MM.1S (cell line): ENCODE measurements around the gene ANTXR1.

Source experiments
- DNase-seq: peaks from one replicate; pipeline ENCODE4 v3.0.0-alpha.2; 2015
- H2AFZ ChIP-seq: fragments of 300-600 bp; sonication (generic); 2 replicates; pipeline ENCODE4 v1.6.0; 2016; ENCODE audit warnings: antibody characterized with exemption, low read length
- H3F3A ChIP-seq: fragments of 300-600 bp; sonication (generic); 2 replicates; pipeline ENCODE4 v1.6.1; 2016; ENCODE audit warnings: mild to moderate bottlenecking, antibody characterized with exemption, low read length, moderate library complexity, mixed read lengths; ENCODE audit not compliant: insufficient read depth
- H3K27ac ChIP-seq: fragments of 300-600 bp; sonication (generic); 2 replicates; pipeline ENCODE4 v1.5.1; 2016; ENCODE audit warnings: mild to moderate bottlenecking, low read length
- H3K27me3 ChIP-seq: fragments of 300-600 bp; sonication (generic); replicated peaks from 2 replicates; pipeline ENCODE4 v1.6.0; 2016; ENCODE audit warnings: low read length; ENCODE audit not compliant: insufficient read depth
- H3K36me3 ChIP-seq: fragments of 300-600 bp; sonication (generic); replicated peaks from 2 replicates; pipeline ENCODE4 v1.6.1; 2016; ENCODE audit warnings: mild to moderate bottlenecking, low read length, mixed read lengths; ENCODE audit not compliant: insufficient read depth
- H3K4me1 ChIP-seq: fragments of 300-600 bp; sonication (generic); 2 replicates; pipeline ENCODE4 v1.6.1; 2016; ENCODE audit warnings: low read length, mixed read lengths
- H3K4me2 ChIP-seq: fragments of 300-600 bp; sonication (generic); 2 replicates; pipeline ENCODE4 v1.6.0; 2016; ENCODE audit warnings: low read depth, low read length
- H3K4me3 ChIP-seq: fragments of 300-600 bp; sonication (generic); 2 replicates; pipeline ENCODE4 v1.5.1; 2016; ENCODE audit warnings: low read length, mixed read lengths
- H3K79me2 ChIP-seq: fragments of 300-600 bp; sonication (generic); 2 replicates; pipeline ENCODE4 v1.6.1; 2016; ENCODE audit warnings: mixed run types, low read length, mixed read lengths
- H3K9ac ChIP-seq: fragments of 300-600 bp; sonication (generic); 2 replicates; pipeline ENCODE4 v1.6.1; 2016; ENCODE audit warnings: low read length, mixed read lengths
- H3K9me2 ChIP-seq: fragments of 300-600 bp; sonication (generic); replicated peaks from 2 replicates; pipeline ENCODE4 v1.6.1; 2016; ENCODE audit warnings: mild to moderate bottlenecking, low read length, mixed read lengths; ENCODE audit not compliant: insufficient read depth
- H3K9me3 ChIP-seq: fragments of 300-600 bp; sonication (generic); replicated peaks from 2 replicates; pipeline ENCODE4 v1.6.1; 2016; ENCODE audit warnings: mild to moderate bottlenecking, low read length, mixed read lengths; ENCODE audit not compliant: insufficient read depth
- H4K20me1 ChIP-seq: fragments of 300-600 bp; sonication (generic); 2 replicates; pipeline ENCODE4 v1.6.1; 2016; ENCODE audit warnings: mild to moderate bottlenecking, low read length, moderate library complexity, mixed read lengths; ENCODE audit not compliant: insufficient read depth
- EZH2 ChIP-seq: fragments of 300-600 bp; sonication (generic); optimal IDR thresholded peaks from 2 replicates; pipeline ENCODE3; 2017; ENCODE audit warnings: low read depth, mild to moderate bottlenecking, antibody characterized with exemption, low read length, mixed read lengths
- EZH2phosphoT487 ChIP-seq: fragments of 300-600 bp; sonication (generic); IDR thresholded peaks from 2 replicates; pipeline ENCODE4 v1.6.1; 2018; ENCODE audit warnings: antibody characterized with exemption, low read length
- TF ChIP-seq, protein P1 (sequence below): fragments of 300-600 bp; sonication (generic); IDR thresholded peaks from 2 replicates; pipeline ENCODE4 v1.5.1; 2016; ENCODE audit warnings: antibody characterized with exemption, low read length, mixed read lengths

ANTXR1 gene

DNA sequence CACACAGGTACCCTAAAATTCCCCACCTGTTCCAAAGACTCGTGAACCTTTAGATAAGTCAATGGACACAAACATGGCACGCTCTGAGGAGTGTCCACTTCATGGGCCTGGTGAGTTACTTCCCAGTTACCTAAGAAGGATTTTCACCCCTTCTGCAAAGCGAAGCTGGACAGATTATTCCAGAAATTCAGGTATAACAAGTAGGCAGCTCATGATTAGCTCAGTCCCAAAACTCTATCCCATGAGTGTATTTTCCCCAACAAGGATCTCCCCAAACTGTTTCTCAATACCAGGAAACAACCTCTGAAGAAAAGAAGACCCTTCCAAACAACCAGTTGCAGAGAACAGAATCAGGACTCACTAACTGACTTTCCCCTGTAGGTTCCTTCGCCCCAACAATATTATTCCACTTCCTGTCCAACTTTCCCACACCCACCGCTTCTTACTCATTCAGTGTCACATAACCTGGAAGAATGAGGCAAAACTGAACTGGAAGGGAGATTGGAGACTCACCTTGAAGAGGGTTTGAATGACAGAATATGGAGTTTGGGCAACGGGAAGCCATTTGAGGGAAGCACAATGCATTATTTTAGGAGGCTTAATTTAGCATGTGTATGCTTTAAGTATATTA lies 120.1 kb downstream of the ANTXR1 start:
- H3K9ac ChIP-seq: no peak overlapping the region
- H3K27ac ChIP-seq: no peak overlapping the region
- TF ChIP-seq EZH2phosphoT487: no peak
- TF ChIP-seq, protein P1, sequence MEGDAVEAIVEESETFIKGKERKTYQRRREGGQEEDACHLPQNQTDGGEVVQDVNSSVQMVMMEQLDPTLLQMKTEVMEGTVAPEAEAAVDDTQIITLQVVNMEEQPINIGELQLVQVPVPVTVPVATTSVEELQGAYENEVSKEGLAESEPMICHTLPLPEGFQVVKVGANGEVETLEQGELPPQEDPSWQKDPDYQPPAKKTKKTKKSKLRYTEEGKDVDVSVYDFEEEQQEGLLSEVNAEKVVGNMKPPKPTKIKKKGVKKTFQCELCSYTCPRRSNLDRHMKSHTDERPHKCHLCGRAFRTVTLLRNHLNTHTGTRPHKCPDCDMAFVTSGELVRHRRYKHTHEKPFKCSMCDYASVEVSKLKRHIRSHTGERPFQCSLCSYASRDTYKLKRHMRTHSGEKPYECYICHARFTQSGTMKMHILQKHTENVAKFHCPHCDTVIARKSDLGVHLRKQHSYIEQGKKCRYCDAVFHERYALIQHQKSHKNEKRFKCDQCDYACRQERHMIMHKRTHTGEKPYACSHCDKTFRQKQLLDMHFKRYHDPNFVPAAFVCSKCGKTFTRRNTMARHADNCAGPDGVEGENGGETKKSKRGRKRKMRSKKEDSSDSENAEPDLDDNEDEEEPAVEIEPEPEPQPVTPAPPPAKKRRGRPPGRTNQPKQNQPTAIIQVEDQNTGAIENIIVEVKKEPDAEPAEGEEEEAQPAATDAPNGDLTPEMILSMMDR: no peak
- no peak overlapping the region for H3K4me3 ChIP-seq
- no peaks in the 10 kb centered on the region for H3K9me3 ChIP-seq
- no peaks in the 10 kb centered on the region for H3K4me1 ChIP-seq
- H3K27me3 ChIP-seq: no peaks in the 10 kb centered on the region
- no peaks in the 10 kb centered on the region for H4K20me1 ChIP-seq
- H2AFZ ChIP-seq: no peak overlapping the region
- no peaks in the 10 kb centered on the region for H3K79me2 ChIP-seq
- H3K9me2 ChIP-seq: no peaks in the 10 kb centered on the region
- H3K4me2 ChIP-seq: no peak overlapping the region
- H3K36me3 ChIP-seq: no peaks in the 10 kb centered on the region
- H3F3A ChIP-seq: no peaks in the 10 kb centered on the region
- no peak for DNase-seq

DNA sequence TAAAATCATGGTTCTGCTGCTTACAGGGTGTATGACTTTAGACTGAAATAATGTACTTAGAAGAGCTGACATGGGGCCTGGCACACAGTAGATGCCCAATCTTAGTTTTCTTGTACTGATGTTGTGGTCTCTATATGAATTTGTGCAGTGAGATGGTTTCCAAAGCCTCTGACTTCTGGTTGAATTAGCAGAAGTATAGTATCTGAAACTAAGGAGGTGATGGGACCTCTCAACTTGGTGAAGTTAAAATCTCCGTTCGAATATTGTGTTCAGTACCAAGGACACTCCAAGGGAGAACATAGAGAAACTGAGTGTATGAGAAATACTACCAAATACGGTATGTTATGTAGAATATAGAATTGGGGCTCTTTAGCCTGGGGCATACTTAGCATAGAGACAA lies 120.9 kb downstream of the ANTXR1 start:
- no peak overlapping the region for H2AFZ ChIP-seq
- no peaks in the 10 kb centered on the region for H3K9me2 ChIP-seq
- H3K4me3 ChIP-seq: no peak overlapping the region
- H3K79me2 ChIP-seq: no peaks in the 10 kb centered on the region
- no peaks in the 10 kb centered on the region for H4K20me1 ChIP-seq
- TF ChIP-seq, protein P1: no peak
- TF ChIP-seq EZH2: no peak
- no peak for TF ChIP-seq EZH2phosphoT487
- H3K27me3 ChIP-seq: no peaks in the 10 kb centered on the region
- no peaks in the 10 kb centered on the region for H3K4me1 ChIP-seq
- H3F3A ChIP-seq: no peaks in the 10 kb centered on the region
- no peak for DNase-seq
- H3K36me3 ChIP-seq: no peaks in the 10 kb centered on the region
- no peak overlapping the region for H3K27ac ChIP-seq
- H3K9me3 ChIP-seq: no peaks in the 10 kb centered on the region
- H3K9ac ChIP-seq: no peak overlapping the region
- no peak overlapping the region for H3K4me2 ChIP-seq

DNA sequence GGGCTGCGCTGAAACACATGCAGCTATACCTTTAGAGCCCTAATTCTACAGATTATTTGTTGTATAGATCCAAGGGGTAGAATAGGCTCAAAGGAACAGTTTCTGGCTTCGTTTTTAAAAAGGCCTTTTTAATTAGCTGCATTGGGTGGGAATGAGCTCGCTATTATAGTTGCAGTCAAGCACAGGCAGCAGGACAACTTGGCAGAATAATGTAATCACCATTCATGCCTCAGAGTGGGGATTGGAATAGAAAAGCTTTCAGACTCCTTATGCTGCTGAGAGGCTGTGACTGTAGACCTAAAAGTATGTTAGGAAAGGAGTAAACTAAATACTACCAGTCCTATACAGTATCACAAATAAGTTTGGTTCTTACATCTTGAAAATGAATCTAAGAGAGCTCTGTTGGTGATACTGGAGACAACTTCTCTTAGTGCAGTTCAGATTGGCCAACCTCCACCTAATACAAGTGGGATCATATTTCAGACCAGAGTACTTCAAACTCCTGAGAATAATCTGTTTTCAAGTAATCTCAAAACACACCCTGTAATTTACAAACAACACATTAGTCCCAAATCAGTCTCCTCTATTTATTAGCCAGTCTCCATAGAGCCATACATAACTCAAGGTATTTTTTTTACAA lies 121.4 kb downstream of the ANTXR1 start:
- no peak overlapping the region for H3K4me2 ChIP-seq
- no peak overlapping the region for H3K27ac ChIP-seq
- no peak overlapping the region for H3K4me3 ChIP-seq
- H3F3A ChIP-seq: no peaks in the 10 kb centered on the region
- H3K9ac ChIP-seq: no peak overlapping the region
- no peaks in the 10 kb centered on the region for H3K4me1 ChIP-seq
- no peak overlapping the region for H2AFZ ChIP-seq
- TF ChIP-seq, protein P1: no peak
- TF ChIP-seq EZH2phosphoT487 (no peak), EZH2 (no peak)
- no peaks in the 10 kb centered on the region for H4K20me1 ChIP-seq
- no peaks in the 10 kb centered on the region for H3K9me2 ChIP-seq
- DNase-seq: no peak
- no peaks in the 10 kb centered on the region for H3K36me3 ChIP-seq
- H3K9me3 ChIP-seq: no peaks in the 10 kb centered on the region
- H3K79me2 ChIP-seq: no peaks in the 10 kb centered on the region
- H3K27me3 ChIP-seq: no peaks in the 10 kb centered on the region
